HG03108 (cell line): Measurements from ENCODE around the gene MYRFL.
"Not testable (repeated sequence)": the region's sequence is repeated elsewhere in the genome, so short reads cannot be mapped to it uniquely, and the experiment has no call there.

Experiments used
- ATAC-seq: cut with Tn5 transposase; IDR thresholded peaks from one replicate; pipeline ENCODE4 v1.9.1; 2021; ENCODE audit warnings: moderate library complexity; ENCODE audit not compliant: unreplicated experiment

The MYRFL gene

DNA sequence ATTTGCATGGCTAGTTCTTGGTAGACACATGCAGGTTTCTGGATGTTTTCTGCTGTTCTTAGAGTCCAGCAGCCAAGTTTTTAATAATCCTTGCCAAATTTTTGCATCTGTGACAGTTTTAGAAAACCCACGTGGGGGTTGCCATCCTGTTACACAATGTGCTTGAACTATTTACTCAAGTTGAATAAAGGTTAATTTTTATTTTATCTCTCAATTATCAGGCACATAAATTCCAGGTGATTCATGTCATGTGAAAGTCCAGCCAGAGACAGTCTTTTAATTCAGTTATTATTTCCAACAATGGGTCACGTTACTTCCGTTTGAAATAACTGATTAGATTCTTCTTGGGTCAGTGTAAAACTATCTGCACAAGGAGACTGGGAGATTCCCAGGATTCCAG lies 15.7 kb downstream of the MYRFL start:
- ATAC-seq = no peak

DNA sequence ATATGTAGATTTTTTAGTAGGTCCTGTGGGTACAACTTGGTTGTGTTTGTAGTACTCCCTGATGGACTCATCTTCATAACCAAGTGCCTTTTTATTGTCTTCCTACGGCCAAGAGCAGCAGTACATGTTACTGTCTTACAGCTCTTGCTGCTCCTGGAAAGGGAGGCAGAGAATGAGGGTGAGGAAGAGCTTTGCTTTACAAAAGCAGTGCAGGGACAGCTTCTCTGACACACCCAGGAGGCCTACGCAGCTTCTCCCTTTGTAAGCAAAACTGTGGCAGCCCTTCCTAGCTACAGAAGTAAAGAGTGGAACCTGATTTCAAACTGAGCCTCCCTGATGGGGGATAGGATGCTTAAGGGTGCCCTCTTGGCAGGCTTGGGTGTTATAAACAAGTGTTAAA lies 18.6 kb downstream of the MYRFL start:
- ATAC-seq = no peak

DNA sequence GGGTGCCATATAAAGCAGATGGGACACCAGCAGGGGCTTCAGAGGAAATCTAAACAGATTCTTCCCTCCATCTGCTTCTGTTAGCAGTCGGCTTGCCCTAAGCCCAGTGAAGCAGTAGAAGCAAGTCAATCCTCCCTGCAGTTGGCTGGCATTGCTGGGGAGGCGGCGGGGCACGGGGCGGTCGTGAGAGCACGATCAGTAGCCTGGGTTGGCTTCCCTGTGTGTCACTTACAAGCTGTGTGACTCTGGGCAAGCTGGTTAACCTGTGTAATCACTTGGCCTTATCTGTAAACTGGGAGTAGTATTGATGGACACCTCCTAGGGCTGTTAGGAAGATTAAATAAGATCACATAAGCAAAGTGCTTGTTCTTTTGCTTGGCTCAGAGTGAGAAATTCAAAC lies 19.4 kb downstream of the MYRFL start:
- no peak for ATAC-seq

DNA sequence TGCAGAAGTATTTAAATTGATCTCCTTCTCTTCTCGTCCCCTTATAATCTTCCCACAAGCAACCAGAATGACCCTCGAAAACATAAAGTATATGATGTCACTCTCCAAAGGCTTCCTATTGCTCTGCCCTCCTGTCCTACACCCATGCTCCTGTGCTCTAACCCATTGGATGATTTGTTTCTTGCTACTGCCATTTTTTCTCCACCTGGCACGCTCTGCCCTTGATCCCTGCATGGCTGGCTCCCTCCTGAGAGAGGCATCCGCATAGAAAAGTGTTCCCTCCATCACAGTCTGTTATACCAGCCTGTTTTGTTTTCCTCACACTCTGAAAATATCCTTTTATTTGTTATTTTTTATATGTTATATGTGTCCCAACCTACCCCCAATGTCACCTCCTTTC lies 19.8 kb downstream of the MYRFL start:
- no peak for ATAC-seq

DNA sequence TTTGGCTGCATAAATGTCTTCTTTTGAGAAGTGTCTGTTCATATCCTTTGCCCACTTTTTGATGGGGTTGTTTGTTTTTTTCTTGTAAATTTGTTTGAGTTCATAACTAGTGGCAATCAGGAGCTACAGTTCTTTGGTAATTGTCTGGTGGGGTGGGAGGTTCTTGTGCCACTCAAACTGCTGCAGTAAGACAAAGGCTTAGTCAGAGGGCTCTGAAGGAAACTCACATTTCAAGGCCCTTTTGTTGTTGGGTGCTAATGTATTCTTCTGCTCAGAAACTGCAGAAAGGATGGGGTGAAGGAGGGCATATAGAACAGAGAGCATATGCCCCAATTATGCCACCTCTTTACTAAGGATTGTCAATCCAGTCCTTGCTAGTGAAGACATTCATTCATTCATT lies 21.9 kb downstream of the MYRFL start:
- no peak for ATAC-seq

DNA sequence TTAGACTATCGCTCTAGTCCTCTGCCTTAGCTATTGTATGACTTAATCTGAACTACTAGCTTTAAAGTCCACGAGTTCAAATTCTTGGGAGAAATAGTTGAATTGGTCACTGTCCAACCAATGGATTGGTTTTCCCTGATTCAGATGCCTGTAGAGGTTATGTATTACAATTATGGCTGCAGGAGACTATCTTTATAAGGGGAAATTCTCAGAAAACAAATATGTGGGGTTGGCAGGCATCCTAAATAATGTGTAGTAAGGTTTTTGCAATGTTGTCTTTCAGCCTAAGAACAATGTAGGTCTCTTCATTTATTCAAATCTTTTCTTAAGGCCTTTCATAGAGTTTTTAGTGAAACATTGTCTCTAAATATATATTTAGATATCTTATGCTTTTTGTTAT lies 26.9 kb downstream of the MYRFL start:
- ATAC-seq = no peak

DNA sequence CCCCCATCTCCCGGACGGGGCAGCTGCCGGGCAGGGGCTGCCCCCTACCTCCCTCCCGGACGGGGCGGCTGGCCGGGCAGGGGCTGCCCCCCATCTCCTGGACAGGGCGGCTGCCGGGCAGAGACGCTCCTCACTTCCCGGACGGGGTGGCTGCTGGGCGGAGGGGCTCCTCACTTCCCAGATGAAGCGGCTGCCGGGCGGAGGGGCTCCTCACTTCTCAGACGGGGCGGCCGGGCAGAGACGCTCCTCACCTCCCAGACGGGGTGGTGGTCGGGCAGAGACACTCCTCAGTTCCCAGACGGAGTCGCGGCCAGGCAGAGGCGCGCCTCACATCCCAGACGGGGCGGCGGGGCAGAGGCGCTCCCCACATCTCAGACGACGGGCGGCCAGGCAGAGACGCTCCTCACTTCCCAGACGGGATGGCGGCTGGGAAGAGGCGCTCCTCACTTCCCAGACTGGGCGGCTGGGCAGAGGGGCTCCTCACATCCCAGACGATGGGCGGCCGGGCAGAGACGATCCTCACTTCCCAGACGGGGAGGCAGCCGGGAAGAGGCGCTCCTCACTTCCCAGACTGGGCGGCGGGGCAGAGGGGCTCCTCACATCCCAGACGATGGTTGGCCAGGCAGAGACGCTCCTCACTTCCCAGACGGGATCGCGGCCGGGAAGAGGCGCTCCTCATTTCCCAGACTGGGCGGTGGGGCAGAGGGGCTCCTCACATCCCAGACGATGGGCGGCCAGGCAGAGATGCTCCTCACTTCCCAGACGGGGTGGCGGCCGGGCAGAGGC lies 28.3 kb downstream of the MYRFL start:
- not testable (repeated sequence) for ATAC-seq

DNA sequence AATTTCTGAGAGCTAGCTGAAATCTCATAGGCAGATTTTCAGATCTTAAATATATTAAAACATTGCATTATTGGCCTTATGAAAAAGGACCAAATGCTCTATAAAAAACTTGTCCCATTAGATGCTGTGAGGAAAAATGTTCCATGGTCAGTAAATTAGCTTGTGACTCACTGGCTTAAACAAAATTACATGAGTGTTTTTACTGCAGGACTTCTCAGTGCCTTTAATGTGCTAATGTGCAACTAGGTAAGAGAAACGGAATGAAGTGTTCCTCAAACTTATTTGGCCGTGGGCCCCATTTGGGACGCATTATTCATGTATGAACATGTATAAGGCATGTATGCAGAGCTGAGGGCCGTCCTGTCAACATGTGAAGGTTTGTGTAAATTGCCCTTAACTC lies 41.7 kb downstream of the MYRFL start:
- no peak for ATAC-seq

DNA sequence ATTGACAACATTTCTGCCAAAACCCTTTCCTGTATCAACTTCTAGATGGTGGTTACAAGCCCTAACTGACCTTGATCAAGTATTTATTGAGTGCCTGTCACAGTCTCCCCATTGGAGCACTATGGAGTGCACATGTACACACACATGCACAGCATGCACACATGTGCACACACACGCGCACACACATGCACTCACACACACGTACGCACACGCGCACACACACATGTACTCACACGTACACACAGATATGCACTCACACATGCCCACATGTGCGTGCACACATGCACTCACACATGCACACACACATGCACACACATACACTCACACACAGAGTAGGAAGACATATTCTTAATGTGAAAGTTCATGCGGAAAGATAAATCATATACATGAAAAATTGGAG lies 43.7 kb downstream of the MYRFL start:
- ATAC-seq = no peak

DNA sequence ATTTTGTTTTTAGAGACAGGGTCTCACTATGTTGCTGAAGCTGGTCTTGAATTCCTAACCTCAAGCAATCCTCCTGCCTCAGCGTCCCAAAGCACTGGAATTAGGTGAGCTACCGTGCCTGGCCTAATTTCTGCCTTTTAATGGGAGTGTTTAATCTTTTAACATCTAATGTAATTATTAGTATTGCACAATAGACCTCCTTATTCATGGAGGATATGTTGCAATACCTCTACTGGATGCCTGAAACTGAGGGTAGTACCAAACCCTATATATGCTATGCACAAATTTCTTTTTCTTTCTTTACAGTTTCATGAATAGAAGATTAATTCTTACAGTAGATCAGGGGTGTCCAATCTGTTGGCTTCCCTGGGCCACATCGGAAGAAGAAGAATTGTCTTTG lies 47.8 kb downstream of the MYRFL start:
- ATAC-seq = no peak

DNA sequence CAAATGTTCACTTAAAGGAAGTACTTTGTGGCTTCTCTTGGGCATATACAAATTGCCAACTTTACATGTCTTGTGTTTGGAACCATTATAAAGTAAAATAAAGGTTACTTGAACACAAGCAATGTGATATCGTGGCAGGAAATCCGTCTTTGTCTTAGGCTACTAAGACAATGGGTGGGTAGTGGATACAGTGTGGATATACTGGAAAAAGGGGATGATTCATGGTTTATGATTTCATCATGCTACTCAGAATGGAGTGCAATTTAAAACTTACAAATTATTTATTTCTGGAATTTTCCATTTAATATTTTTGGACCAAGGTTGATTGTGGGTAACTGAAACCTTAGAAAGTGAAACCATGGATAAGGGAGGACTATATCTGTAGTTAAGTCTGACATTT lies 48.4 kb downstream of the MYRFL start:
- no peak for ATAC-seq

DNA sequence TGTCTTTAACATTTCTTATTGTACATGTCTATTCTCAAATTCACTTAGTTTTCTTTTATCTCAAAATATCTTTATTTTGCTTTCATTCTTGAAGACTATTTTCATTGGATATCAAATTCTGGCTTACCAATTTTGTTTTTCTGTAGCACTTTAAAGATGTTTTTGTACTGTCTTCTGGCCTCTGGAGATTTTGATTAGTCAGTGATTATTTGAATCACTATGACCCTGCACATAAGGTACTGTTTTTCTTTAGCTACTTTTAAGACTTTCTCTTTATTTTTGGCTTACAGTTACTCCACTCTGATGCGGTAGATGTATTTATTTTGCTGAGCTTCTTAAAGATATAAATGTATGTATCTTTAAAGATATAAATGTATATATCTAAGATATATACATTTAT lies 49.6 kb downstream of the MYRFL start:
- ATAC-seq = no peak

DNA sequence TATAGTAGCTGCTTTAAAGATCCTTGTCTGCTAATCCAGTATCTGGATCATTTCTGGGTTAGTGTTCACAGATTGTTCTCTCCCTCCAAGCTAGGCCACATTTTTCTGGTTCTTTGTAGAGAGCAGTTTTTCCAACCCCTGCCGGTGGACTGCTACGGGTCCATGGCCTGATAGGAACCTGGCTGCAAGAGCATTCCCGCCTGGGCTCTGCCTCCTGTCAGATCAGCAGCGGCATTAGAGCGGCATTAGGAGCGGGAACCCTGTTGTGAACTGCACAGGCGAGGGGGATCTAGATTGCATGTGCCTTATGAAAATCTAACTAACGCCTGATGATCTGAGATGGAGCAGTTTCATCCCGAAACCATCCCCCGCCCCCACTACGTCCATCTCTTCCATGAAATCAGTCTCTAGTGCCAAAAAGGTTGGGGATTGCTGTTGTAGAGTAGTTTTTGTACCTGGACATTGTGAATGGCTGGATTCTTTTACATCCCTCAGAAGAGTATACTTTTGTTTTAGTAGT lies 50.4 kb downstream of the MYRFL start:
- ATAC-seq = no peak

DNA sequence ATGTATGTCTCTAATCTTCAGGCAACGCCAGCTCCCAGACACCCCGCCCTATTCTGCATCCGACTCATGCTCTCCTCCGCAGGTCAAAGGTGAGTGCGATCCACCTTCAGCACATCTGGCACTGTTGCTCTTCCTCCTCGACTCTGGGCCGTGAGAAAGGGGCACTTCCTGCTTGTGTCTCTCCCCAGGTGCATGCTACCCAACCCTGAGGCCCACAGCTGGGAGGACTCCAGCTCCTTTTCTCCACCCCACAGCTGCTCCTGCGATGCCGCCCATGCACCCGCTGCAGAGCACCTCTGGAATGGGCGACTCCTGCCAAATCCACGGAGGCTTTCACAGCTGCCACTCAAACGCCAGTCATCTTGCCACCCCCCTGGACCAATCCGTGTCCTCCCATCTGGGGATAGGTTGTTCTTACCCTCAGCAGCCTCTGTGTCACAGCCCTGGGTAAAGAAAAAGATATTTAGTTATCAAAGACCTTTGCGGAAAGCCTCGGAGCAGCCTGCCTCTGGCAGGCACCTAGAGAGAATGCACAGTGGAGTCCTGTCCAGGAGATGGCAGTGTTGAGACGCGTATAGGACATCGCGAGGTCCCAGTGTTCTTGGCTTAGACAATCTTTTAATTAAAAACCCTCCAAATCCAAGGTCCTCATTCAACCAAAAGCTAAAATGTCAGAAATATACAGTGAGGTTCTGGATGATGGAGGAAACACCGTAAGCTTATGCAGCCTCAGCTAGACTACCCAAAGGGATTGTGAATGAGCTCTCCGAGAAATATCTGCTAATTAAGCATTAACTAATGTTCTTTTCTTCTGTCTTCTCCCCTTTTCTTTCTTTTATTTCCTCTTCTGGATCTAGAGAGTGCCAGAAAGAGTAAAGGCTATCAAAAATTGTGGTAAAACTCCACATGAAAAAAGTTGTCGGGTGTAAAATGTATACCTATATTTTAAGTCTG lies 54.3 kb downstream of the MYRFL start:
- ATAC-seq = peak; percentile 93

DNA sequence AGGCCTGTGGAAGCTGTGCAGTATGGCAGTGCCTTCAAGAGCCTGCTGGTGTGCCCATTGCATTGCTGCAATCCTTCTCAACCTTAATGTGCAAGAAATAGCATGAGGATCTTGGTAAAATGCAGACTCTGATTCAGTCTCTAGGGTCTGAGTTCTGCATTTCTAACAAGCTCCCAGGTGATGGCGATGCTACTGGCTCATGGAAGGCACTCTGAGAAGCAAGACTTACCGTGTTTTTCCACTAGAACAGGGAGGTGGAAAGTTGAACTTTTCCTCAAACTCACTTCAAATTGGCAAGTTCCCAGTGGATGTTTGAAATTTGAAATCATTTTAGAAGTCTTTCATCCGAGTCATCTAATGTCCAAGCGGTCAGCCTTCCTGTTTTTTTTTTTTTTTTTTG lies 55.5 kb downstream of the MYRFL start:
- ATAC-seq = no peak

DNA sequence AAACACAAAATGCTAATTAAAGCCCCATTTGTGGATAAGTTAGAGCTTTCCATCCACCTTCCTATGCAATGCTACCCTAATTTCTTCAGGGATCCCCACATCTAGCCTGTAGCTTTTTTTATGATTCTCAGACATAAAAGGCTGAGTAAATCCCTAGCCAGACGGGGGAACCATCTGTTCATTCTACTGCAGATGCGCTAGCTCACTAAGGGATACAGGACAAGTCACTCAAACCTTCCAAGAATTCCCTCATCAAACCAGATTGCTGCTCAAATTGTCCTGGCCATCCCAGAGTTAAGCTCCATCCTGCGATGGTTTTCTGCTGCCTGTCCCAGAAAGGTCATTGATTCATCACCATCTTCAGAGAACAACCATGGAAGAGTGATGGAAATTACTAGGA lies 56.7 kb downstream of the MYRFL start:
- no peak for ATAC-seq

DNA sequence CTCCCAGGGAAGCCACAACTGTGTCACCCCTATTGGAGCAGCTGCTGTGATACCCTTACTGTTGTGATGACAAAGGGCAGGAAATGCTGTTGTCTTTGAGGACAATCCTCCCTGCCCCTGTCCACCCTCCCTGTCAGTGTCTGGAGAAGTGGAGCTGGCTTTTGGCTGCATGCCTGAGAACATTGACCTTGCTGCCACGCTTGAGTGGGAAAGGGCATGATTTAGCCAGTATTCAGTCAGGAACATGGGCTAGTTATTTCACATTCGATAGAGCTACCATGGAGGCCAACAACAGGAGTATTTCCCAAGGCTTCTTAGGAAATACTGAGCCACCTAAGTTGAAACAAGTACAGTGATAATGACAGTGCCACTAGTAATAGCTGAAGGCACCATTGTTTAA lies 59.4 kb downstream of the MYRFL start:
- no peak for ATAC-seq

DNA sequence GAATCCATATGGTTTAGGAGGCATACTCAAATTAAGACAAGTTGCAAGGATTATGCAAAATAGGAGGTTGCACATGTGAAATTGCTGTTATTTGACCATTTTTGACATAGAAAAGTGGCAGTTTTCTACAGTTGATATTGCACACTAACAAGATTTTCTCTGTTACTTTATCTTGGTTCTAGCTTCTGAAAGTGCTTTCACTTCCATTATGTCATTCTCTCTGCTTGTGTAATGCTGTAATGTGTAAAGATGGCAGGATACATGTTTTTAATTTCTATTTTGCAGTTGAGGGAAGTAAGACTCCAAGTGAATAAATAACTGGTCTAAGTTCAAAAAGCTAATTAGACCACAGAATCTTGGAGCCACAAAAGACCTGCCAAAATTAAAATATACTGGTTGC lies 60.6 kb downstream of the MYRFL start:
- ATAC-seq = no peak

DNA sequence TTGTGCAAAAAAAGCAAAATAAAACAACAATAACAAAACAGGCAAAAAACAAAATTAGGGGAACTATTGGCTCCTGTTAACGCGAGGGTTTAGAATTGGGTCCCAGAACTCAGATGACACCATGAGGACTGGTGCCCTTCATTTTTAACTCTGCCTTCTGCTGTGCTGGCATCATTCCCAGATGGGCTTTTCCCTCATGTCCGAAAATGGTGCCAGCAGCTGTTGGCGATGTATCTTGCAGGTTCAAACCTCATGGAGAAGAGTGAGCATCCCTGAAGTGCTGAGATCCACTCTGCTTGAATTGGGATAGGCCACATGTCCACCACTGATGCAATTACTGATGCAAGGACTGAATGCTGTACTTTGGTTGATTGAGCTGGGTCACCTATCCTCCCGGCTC lies 61.1 kb downstream of the MYRFL start:
- no peak for ATAC-seq

DNA sequence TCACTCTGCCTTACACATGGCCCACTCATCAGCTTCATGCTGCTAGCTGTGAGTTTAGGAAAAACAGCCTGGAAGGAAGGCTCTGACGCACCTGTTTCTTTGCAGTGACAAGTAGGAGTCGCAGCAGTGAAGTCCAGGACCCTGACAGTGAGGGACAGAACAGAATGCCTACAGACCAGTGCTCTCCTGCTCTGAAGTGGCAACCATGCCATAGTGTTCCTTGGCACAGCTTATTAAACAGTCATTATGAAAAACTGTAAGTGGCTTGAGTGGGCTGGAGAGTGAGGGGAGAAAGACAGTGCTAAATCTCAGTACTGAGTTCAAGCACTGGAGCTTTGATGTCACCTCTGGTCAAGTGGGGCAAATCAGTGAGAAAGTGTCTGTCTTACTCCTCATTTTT lies 61.7 kb downstream of the MYRFL start:
- no peak for ATAC-seq

DNA sequence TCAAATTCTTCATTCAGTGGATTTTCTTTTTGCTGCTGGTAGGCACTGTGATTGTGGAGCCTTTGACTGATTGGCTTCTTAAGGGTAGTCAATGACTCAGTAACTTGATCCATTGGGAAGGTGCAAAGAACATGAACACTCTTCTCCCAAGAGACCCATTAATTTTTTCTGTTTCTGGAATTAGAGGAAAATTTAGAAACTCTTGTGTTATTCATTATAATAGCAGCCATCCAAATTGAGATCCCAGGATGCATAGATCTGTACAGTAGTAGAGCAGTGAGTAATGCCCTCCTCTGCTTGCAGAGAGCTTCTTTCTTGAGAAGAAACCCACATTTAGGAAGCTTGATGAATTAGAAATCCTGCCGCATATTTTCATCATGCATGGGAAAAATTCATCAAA lies 63.9 kb downstream of the MYRFL start:
- ATAC-seq = no peak

DNA sequence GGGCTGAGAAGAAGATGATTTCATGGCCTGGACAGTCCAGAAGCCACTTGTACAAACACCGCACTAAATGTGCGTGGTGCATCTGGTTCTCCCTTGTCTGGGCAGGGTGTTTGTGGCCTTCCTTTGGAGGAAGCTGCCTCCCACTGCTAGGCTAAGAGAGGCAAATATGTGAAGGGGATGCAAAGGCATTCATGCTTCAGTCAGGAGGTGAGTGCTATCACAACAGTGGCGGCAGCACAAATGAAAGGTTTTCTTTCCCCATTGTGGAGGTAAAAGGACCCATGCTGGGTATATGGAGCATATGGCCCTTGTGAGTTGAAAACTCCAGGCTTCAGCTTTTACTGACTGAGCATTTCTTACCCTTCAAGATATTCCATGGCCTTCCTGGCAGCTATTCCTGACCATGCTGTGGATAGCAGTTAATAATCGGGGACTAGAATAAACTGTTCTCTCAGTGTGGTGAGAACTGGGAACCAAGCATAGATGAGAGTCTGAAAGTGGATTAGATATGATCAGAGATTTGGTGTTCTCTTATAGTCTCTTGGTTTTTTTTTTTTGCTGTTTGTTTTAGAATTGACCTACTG lies 69.9 kb downstream of the MYRFL start:
- no peak for ATAC-seq
